HEK293 (cell line): ENCODE results near the gene EXOC3L2.

ENCODE experiments used
- ATF2 ChIP-seq: fragments of 450-650 bp; formaldehyde crosslinking; IDR thresholded peaks from 2 replicates; pipeline ENCODE4 v1.5.1; 2016; ENCODE audit warnings: missing biosample characterization, missing genetic modification characterization, low read depth
- CTCF ChIP-seq: fragments of 450-650 bp; formaldehyde crosslinking; IDR thresholded peaks from 2 replicates; pipeline ENCODE4 v1.5.1; 2016; ENCODE audit warnings: missing biosample characterization, missing genetic modification characterization
- HOXA7 ChIP-seq: sonication (generic); formaldehyde crosslinking; IDR thresholded peaks from 2 replicates; pipeline ENCODE4 v1.8.1; 2022; ENCODE audit warnings: missing genetic modification reagents, borderline replicate concordance
- PBX3 ChIP-seq: sonication (generic); formaldehyde crosslinking; IDR thresholded peaks from 2 replicates; pipeline ENCODE4 v1.8.1; 2022; ENCODE audit warnings: mild to moderate bottlenecking, moderate library complexity, missing genetic modification reagents
- ZBTB20 ChIP-seq: fragments of 450-650 bp; formaldehyde crosslinking; IDR thresholded peaks from 2 replicates; pipeline ENCODE4 v1.5.1; 2016; ENCODE audit warnings: missing biosample characterization, missing genetic modification characterization
- ZBTB7A ChIP-seq: fragments of 450-650 bp; formaldehyde crosslinking; IDR thresholded peaks from 2 replicates; pipeline ENCODE4 v1.5.1; 2016; ENCODE audit warnings: low read depth, missing biosample characterization, missing genetic modification characterization
- ZNF221 ChIP-seq: fragments of 450-650 bp; formaldehyde crosslinking; IDR thresholded peaks from 2 replicates; pipeline ENCODE4 v1.5.1; 2017; ENCODE audit warnings: missing biosample characterization, missing genetic modification characterization, borderline replicate concordance

- TF ChIP-seq ZBTB7A (tag by site-specific recombination) (no peak), CTCF (no peak), ZBTB20 (tag by site-specific recombination) (no peak), ATF2 (tag by site-specific recombination) (no peak), HOXA7 (no peak), PBX3 (CRISPR knock-in tag) (no peak), ZNF221 (tag by site-specific recombination) (no peak)
These were observed 39.4 kb downstream of the EXOC3L2 start for GRCh38 chr19:45205810-45206209.
